ENCODE results near the gene VCL. TPM values are rescaled to one million over a fixed set of nuclear protein-coding genes. Genes with fewer than 3 reads are reported as not detected.
A peak's percentile ranks its signal among the peaks of the same experiment; 100 is the strongest.

The VCL gene
- total and polyA plus RNA-seq, 2 of the 8 experiments (the other 6 are each of a cell fraction or from before 2014, with no cell fraction given) = 119 to 377 TPM

GRCh38 chr10:74018241-74018640, 20.3 kb downstream of the VCL start:
- Histone ChIP-seq H3K56ac (replicated peaks; ENCODE audit: insufficient read length, low read depth, low read length) (no peak overlapping the region), H4K5ac (ENCODE audit: insufficient read length, low read depth, low read length) (no peak overlapping the region), H2BK20ac (ENCODE audit: low read length) (no peak overlapping the region), H3K27me3 (replicated peaks in 1 of 4; ENCODE audit: control insufficient read depth in 3 of 4, extremely low read depth in 1 of 4, insufficient read depth in 3 of 4, low read length in 3 of 4) (no peaks in the 10 kb centered on the region), H3K4ac (replicated peaks; ENCODE audit: insufficient read length, low read depth, low read length) (no peak overlapping the region), H3K23me2 (ENCODE audit: low read depth, low read length) (no peaks in the 10 kb centered on the region), H2AFZ (ENCODE audit: low read length) (no peak overlapping the region), H3K4me1 (replicated peaks in 1 of 4; ENCODE audit: control insufficient read depth in 3 of 4, insufficient read depth in 4 of 4, low read length in 3 of 4) (peaks cover 0 to 3% (median 2%) of the 10 kb centered on the region in 4 experiments; a peak in 2 of 7 replicates), H3K9ac (replicated peaks in 1 of 4; ENCODE audit: extremely low read depth in 1 of 4, low read depth in 3 of 4, low read length in 3 of 4) (no peak overlapping the region), H2BK5ac (ENCODE audit: low read depth, low read length) (no peak overlapping the region), H3K9me3 (ENCODE audit: insufficient read depth in 2 of 2, low read depth in 1 of 2, low read length in 1 of 2) (no peaks in the 10 kb centered on the region), H2BK120ac (replicated peaks; ENCODE audit: low read depth, low read length) (no peak overlapping the region), H4K20me1 (replicated peaks in 1 of 2; ENCODE audit: control insufficient read depth in 1 of 2, insufficient read depth in 2 of 2, low read length in 2 of 2) (peaks cover 0 to 9% of the 10 kb centered on the region in 2 experiments), H3K27ac (ENCODE audit: low read depth, low read length) (no peak overlapping the region; the same call in 1 of the 2 replicates), H3K14ac (ENCODE audit: insufficient read length) (no peak overlapping the region), H3K4me2 (ENCODE audit: insufficient read depth in 1 of 2, low read depth in 2 of 2, low read length in 2 of 2) (peak overlapping the region in 1 of 2 experiments; percentile 24; a peak in 1 of 4 replicates), H4K8ac (ENCODE audit: extremely low read depth, insufficient read depth, low read length) (0 out of 2 replicates have a peak overlapping the region, but pooled peaks have one; percentile 0), H3K79me1 (ENCODE audit: low read depth, low read length) (no peaks in the 10 kb centered on the region), H3K79me2 (ENCODE audit: control insufficient read depth in 1 of 2, insufficient read depth in 2 of 2, low read length in 2 of 2) (peaks cover 3 to 94% of the 10 kb centered on the region in 2 experiments), H2BK12ac (ENCODE audit: low read depth, low read length) (no peak overlapping the region), H3K4me3 (ENCODE audit: extremely low read depth in 1 of 4, insufficient read depth in 2 of 4, low read depth in 3 of 4, low read length in 4 of 4) (no peak overlapping the region), H3K18ac (ENCODE audit: extremely low read depth, low read length) (no peak overlapping the region), H4K91ac (replicated peaks; ENCODE audit: insufficient read length, low read length) (no peak overlapping the region), H2BK15ac (ENCODE audit: low read length) (no peak overlapping the region), H3K36me3 (ENCODE audit: control insufficient read depth in 2 of 4, insufficient read depth in 4 of 4, low read length in 3 of 4) (peaks cover 0 to 3% (median 1%) of the 10 kb centered on the region in 4 experiments; a peak in 3 of 8 replicates), H3K23ac (ENCODE audit: insufficient read length) (no peak overlapping the region), H2AK5ac (ENCODE audit: low read depth, low read length) (no peak overlapping the region)
- no peak for DNase-seq (ENCODE audit: low read depth in 1 of 2, low spot score in 2 of 2)
- no peak for FAIRE-seq
- 88% methylated on average over 2 of the region's 2 CpGs; no CpG with 5 or more reads in 1 of the 2 experiments for WGBS, 2 experiments (ENCODE audit: extremely low coverage in 1 of 2, insufficient coverage in 1 of 2, insufficient read length in 1 of 2, insufficient replicate concordance in 2 of 2, low coverage in 1 of 2, low lambda C conversion rate in 2 of 2, missing lambda C conversion rate in 1 of 2)
- ChIA-PET CTCF (ENCODE audit: partially characterized antibody) (interaction anchor here (0.6 to 1.8 kb wide), 5 partner anchors 9 to 169 kb away, joined by 3 to 5 read pairs (median 4); no protein-coding TSS in a partner anchor), POLR2A (ENCODE audit: partially characterized antibody) (interaction anchor here (0.7 to 10.2 kb wide), 3 partner anchors 8 to 63 kb away, joined by 3 to 117 read pairs (median 4); partner anchors contain the start of gene VCL)
- no peak for TF ChIP-seq SIX5 (IDR thresholded peaks at IDR 0.05; ENCODE audit: low read depth, low read length)
- no peak for TF ChIP-seq RXRA (IDR thresholded peaks at IDR 0.05; ENCODE audit: insufficient read depth, low read depth, low read length)
- TF ChIP-seq SIRT6 (IDR thresholded peaks at IDR 0.05; ENCODE audit: low read length) = no peak
- no peak for TF ChIP-seq GTF2F1 (IDR thresholded peaks at IDR 0.05; ENCODE audit: borderline replicate concordance, low read depth, low read length)
- TF ChIP-seq CHD2 (IDR thresholded peaks at IDR 0.05; ENCODE audit: low read length) = no peak
- no peak for TF ChIP-seq KDM1A (IDR thresholded peaks at IDR 0.05; ENCODE audit: borderline replicate concordance, low read length)
- no peak for TF ChIP-seq SIN3A (conservative IDR thresholded peaks at IDR 0.05 in 1 of 2, IDR thresholded peaks at IDR 0.05 in 1 of 2; ENCODE audit: low read depth in 1 of 2, low read length in 2 of 2)
- TF ChIP-seq POLR2A (IDR thresholded peaks at IDR 0.05; ENCODE audit: control extremely low read depth in 1 of 2, low read depth in 2 of 2, low read length in 2 of 2) = 0 out of 3 replicates have a peak, but pooled peaks of 1 of the 2 experiments have one; percentile 12
- TF ChIP-seq CTCF (IDR thresholded peaks at IDR 0.05; ENCODE audit: control extremely low read depth in 1 of 3, insufficient read depth in 1 of 3, low read depth in 1 of 3, low read length in 3 of 3) = no peak
- TF ChIP-seq MAFK (IDR thresholded peaks at IDR 0.05; ENCODE audit: low read depth, low read length) = no peak
- TF ChIP-seq SP1 (IDR thresholded peaks at IDR 0.05; ENCODE audit: low read depth, low read length) = no peak
- no peak for TF ChIP-seq JUND (IDR thresholded peaks at IDR 0.05; ENCODE audit: low read length)

Data from H1 (cell line).